GM12872 (cell line): ENCODE data around the gene TTC24.

Experiments used
- CTCF ChIP-seq: IDR thresholded peaks from 3 replicates; pipeline ENCODE4 v1.5.1; 2011; ENCODE audit warnings: low read depth, mild to moderate bottlenecking, low read length, moderate library complexity; ENCODE audit not compliant: insufficient read depth

The TTC24 gene

GRCh38 chr1:156579472-156579871, at the start of gene TTC24:
Gene TTC24 (plus strand): TSS chr1:156579723. CDS start chr1:156581365, 1,642 bp downstream.
- no peak for TF ChIP-seq CTCF

GRCh38 chr1:156530006-156530405, 49.5 kb upstream of the TTC24 start:
- no peak for TF ChIP-seq CTCF

- TF ChIP-seq CTCF: no peak
Observed at GRCh38 chr1:156532374-156532773, 47.1 kb upstream of the TTC24 start.

- TF ChIP-seq CTCF: no peak
Observed at GRCh38 chr1:156533568-156534220, 45.8 kb upstream of the TTC24 start.

- TF ChIP-seq CTCF: no peak
Observed at GRCh38 chr1:156534424-156535060, 45.0 kb upstream of the TTC24 start.

- TF ChIP-seq CTCF: no peak
Observed at GRCh38 chr1:156537027-156537426, 42.5 kb upstream of the TTC24 start.

- TF ChIP-seq CTCF: no peak
Observed at GRCh38 chr1:156538711-156539440, 40.6 kb upstream of the TTC24 start.
